ENCODE results near the gene WDFY4.

The WDFY4 gene

GRCh38 chr10:49025347-49025983 is 340.8 kb downstream of the WDFY4 start:
- DNase-seq (ENCODE audit: low read depth, low spot score): no peak
- H3K27ac ChIP-seq: no peak overlapping the region

DNA sequence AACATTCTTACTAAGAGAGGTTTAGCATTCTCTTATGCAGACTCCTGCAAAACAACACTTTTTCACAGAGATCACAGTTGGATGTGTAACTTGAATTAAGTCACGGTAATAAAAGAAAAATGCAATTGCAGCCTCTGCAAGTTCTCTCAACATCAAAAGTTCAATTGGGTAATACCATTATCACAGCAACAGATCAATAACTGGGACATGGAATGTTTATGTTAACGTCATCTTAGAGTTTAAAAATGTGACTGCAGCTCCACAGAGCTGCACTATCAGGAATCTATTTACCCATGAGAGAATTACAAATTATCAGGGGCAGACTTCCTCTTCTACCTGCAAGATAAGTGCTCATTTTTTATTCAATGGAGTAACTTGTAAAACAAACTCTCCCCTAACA is 344.0 kb downstream of the WDFY4 start:
- no peak for DNase-seq (ENCODE audit: low read depth, low spot score)
- H3K27ac ChIP-seq: no peak overlapping the region

DNA sequence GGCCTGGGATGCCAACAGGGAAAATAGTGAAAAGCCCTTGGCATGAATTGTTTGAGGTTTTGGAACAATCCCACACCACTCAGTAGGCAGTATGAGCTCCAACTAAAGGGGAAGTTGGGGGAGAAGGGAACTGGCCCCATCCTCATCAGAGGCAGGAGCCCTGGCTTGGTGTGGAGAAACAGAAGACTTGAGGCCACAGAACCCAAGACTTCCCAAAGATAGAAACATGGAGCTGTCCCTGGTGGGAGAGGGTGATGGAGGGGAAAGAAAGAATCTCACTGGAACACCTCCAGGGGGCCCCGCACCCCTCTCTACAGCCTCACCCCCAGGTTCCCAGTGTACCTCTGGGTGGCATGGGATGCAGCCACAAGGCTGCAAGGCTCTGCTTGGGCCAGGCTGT is 345.0 kb downstream of the WDFY4 start:
- H3K27ac ChIP-seq: no peak overlapping the region
- DNase-seq (ENCODE audit: low read depth, low spot score): no peak

All from epithelial cell of prostate (primary cell).